Activated T-cell treated with anti-CD3 and anti-CD28 coated beads for 48 hours (primary cell): ENCODE data around the gene HECTD2.
"Not testable (repeated sequence)": the region's sequence is repeated elsewhere in the genome, so short reads cannot be mapped to it uniquely, and the experiment has no call there.

Source experiments
- DNase-seq: peaks from one replicate; pipeline ENCODE4 v3.0.0-alpha.2; 2020; ENCODE audit warnings: low read depth

HECTD2 gene

GRCh38 chr10:91409869-91410637 lies at the start of gene HECTD2:
HECTD2 (plus strand) TSS chr10:91410344; CDS start chr10:91410439, 95 bp downstream.
- DNase-seq, result peak; percentile 81

GRCh38 chr10:91360461-91360860 lies 49.7 kb upstream of the HECTD2 start:
- DNase-seq, result no peak

GRCh38 chr10:91365519-91365918 lies 44.6 kb upstream of the HECTD2 start:
- not testable (repeated sequence) for DNase-seq

- no peak for DNase-seq
Measured at GRCh38 chr10:91366704-91367103, 43.4 kb upstream of the HECTD2 start.

GRCh38 chr10:91367127-91367531 lies 43.0 kb upstream of the HECTD2 start:
- DNase-seq, result no peak

- DNase-seq, result no peak
Measured at GRCh38 chr10:91367558-91367957, 42.6 kb upstream of the HECTD2 start.

GRCh38 chr10:91369978-91370589 lies 40.1 kb upstream of the HECTD2 start:
- DNase-seq, result not testable (repeated sequence)

- DNase-seq, result no peak
Measured at GRCh38 chr10:91374052-91374451, 36.1 kb upstream of the HECTD2 start.

GRCh38 chr10:91378061-91378460 lies 32.1 kb upstream of the HECTD2 start:
- no peak for DNase-seq

GRCh38 chr10:91380873-91381256 lies 29.3 kb upstream of the HECTD2 start:
- no peak for DNase-seq

GRCh38 chr10:91381257-91381891 lies 28.8 kb upstream of the HECTD2 start:
- DNase-seq, result no peak

- no peak for DNase-seq
Measured at GRCh38 chr10:91385306-91386085, 24.6 kb upstream of the HECTD2 start.

- no peak for DNase-seq
Measured at GRCh38 chr10:91389636-91390512, 20.3 kb upstream of the HECTD2 start.

GRCh38 chr10:91390513-91390825 lies 19.7 kb upstream of the HECTD2 start:
- DNase-seq, result not testable (repeated sequence)

- no peak for DNase-seq
Measured at GRCh38 chr10:91391920-91392319, 18.2 kb upstream of the HECTD2 start.

- DNase-seq, result no peak
Measured at GRCh38 chr10:91406322-91406721, 3.8 kb upstream of the HECTD2 start.

GRCh38 chr10:91409069-91409868 lies 875 bp upstream of the HECTD2 start:
- no peak for DNase-seq

- peak; percentile 21 for DNase-seq
Measured at GRCh38 chr10:91410638-91411371, 661 bp downstream of the HECTD2 start.

- no peak for DNase-seq
Measured at GRCh38 chr10:91411621-91412020, 1.5 kb downstream of the HECTD2 start.
